HepG2 (cell line): ENCODE measurements around the gene ITCH. TPM values are rescaled to one million over a fixed set of nuclear protein-coding genes. Genes with fewer than 3 reads are reported as not detected.
A peak's percentile ranks its signal among the peaks of the same experiment; 100 is the strongest.

Source experiments
- CCDC6 ChIP-seq: sonication (generic); formaldehyde crosslinking; IDR thresholded peaks from 2 replicates; pipeline ENCODE4 v1.8.1; 2022; ENCODE audit warnings: mild to moderate bottlenecking, missing genetic modification reagents, moderate library complexity
- FOXA3 ChIP-seq: IDR thresholded peaks from 2 replicates; pipeline ENCODE4 v1.6.1; 2016; ENCODE audit warnings: missing genetic modification reagents, missing compliant biosample characterization
- HES4 ChIP-seq: sonication (generic); formaldehyde crosslinking; IDR thresholded peaks from 2 replicates; pipeline ENCODE4 v1.9.0; 2021; ENCODE audit warnings: mild to moderate bottlenecking, missing genetic modification reagents, borderline replicate concordance
- HNRNPH1 ChIP-seq: fragments of 200-400 bp; formaldehyde crosslinking; optimal IDR thresholded peaks from 2 replicates; pipeline ENCODE3; 2017; ENCODE audit warnings: mild to moderate bottlenecking, low read depth, low read length
- MLLT10 ChIP-seq: sonication (generic); formaldehyde crosslinking; IDR thresholded peaks from 2 replicates; pipeline ENCODE4 v1.4.0; 2020; ENCODE audit warnings: missing genetic modification reagents
- SP2 ChIP-seq: sonication (generic); formaldehyde crosslinking; IDR thresholded peaks from 2 replicates; pipeline ENCODE4 v1.5.1; 2020; ENCODE audit warnings: mild to moderate bottlenecking, missing genetic modification reagents
- SRSF9 ChIP-seq: fragments of 200-400 bp; formaldehyde crosslinking; IDR thresholded peaks from 2 replicates; pipeline ENCODE4 v1.6.1; 2018; ENCODE audit warnings: borderline replicate concordance, mild to moderate bottlenecking, low read depth, low read length; ENCODE audit not compliant: insufficient read depth, poor library complexity, severe bottlenecking
- ZBTB42 ChIP-seq: sonication (generic); formaldehyde crosslinking; IDR thresholded peaks from 2 replicates; pipeline ENCODE4 v1.5.0; 2020; ENCODE audit warnings: mild to moderate bottlenecking, missing genetic modification reagents
- ZKSCAN1 ChIP-seq: fragments of 150-350 bp; IDR thresholded peaks from 2 replicates; pipeline ENCODE4 v1.6.1; 2014; ENCODE audit warnings: low read length
- ZNF20 ChIP-seq: sonication (generic); formaldehyde crosslinking; IDR thresholded peaks from 2 replicates; pipeline ENCODE4 v1.4.0; 2020; ENCODE audit warnings: mild to moderate bottlenecking, moderate library complexity, missing genetic modification reagents
- ZNF367 ChIP-seq: sonication (generic); formaldehyde crosslinking; IDR thresholded peaks from 2 replicates; pipeline ENCODE4 v1.4.0; 2020; ENCODE audit warnings: missing genetic modification reagents, borderline replicate concordance
- ZNF510 ChIP-seq: sonication (generic); formaldehyde crosslinking; IDR thresholded peaks from 2 replicates; pipeline ENCODE4 v1.4.0; 2020; ENCODE audit warnings: low read depth, mild to moderate bottlenecking, missing genetic modification reagents
- ZNF546 ChIP-seq: sonication (generic); formaldehyde crosslinking; conservative IDR thresholded peaks from 2 replicates; pipeline ENCODE4 v1.8.1; 2023; ENCODE audit warnings: mild to moderate bottlenecking, missing genetic modification reagents
- ZNF552 ChIP-seq: sonication (generic); formaldehyde crosslinking; IDR thresholded peaks from 2 replicates; pipeline ENCODE4 v1.9.0; 2022; ENCODE audit warnings: missing genetic modification reagents, mild to moderate bottlenecking, borderline replicate concordance
- ZNF703 ChIP-seq: sonication (generic); formaldehyde crosslinking; IDR thresholded peaks from 2 replicates; pipeline ENCODE4 v1.5.1; 2020; ENCODE audit warnings: missing genetic modification reagents, mild to moderate bottlenecking, moderate library complexity, borderline replicate concordance
- polyA plus RNA-seq, 8 experiments: library from polyadenylated mRNA; depleted of rRNA in 3 of 8; stranded (reverse) in 7 of 8; unstranded in 1 of 8; fragments of >200 nt; fragmentation: Illumina TruSeq in 4 of 8; extraction: Trizol in 4 of 8; gene quantifications; 2 replicates each; pipeline versions ENCODE4 v1.2.1 to v1.2.3, GENCODE V29; 2011 to 2016; ENCODE audit warnings: low read depth in 4 of 8, missing spikeins in 1 of 8, mixed read lengths in 1 of 8; ENCODE audit not compliant: insufficient read depth in 1 of 8
- total RNA-seq, 5 experiments: library from RNA; depleted of rRNA; stranded (reverse); fragments of >200 nt; fragmentation: Illumina TruSeq; extraction: Trizol; gene quantifications; 2 replicates each; pipeline ENCODE4 v1.2.3, GENCODE V29; 2016; ENCODE audit warnings: low read depth in 1 of 5
- TF ChIP-seq, protein P1 (sequence below): sonication (generic); formaldehyde crosslinking; IDR thresholded peaks from 2 replicates; pipeline ENCODE4 v1.4.0; 2020; ENCODE audit warnings: missing genetic modification reagents
- TF ChIP-seq, protein P2 (sequence below): IDR thresholded peaks from 2 replicates; pipeline ENCODE4 v1.6.1; 2018; ENCODE audit warnings: missing genetic modification reagents
- TF ChIP-seq, protein P3 (sequence below): sonication (generic); formaldehyde crosslinking; IDR thresholded peaks from 2 replicates; pipeline ENCODE4 v1.8.0; 2022; ENCODE audit warnings: mild to moderate bottlenecking, missing genetic modification reagents, moderate library complexity
- TF ChIP-seq, protein P4 (sequence below): sonication (generic); formaldehyde crosslinking; IDR thresholded peaks from 2 replicates; pipeline ENCODE4 v1.4.0; 2020; ENCODE audit warnings: missing genetic modification reagents, borderline replicate concordance
- TF ChIP-seq, protein P5 (sequence below): sonication (generic); formaldehyde crosslinking; IDR thresholded peaks from 2 replicates; pipeline ENCODE4 v1.5.1; 2020; ENCODE audit warnings: missing genetic modification reagents, mild to moderate bottlenecking, borderline replicate concordance

ITCH gene
- total and polyA plus RNA-seq, 2 of the 13 experiments (the other 11 are each of a cell fraction or from before 2014, with no cell fraction given), result 20.5 to 112 TPM

DNA sequence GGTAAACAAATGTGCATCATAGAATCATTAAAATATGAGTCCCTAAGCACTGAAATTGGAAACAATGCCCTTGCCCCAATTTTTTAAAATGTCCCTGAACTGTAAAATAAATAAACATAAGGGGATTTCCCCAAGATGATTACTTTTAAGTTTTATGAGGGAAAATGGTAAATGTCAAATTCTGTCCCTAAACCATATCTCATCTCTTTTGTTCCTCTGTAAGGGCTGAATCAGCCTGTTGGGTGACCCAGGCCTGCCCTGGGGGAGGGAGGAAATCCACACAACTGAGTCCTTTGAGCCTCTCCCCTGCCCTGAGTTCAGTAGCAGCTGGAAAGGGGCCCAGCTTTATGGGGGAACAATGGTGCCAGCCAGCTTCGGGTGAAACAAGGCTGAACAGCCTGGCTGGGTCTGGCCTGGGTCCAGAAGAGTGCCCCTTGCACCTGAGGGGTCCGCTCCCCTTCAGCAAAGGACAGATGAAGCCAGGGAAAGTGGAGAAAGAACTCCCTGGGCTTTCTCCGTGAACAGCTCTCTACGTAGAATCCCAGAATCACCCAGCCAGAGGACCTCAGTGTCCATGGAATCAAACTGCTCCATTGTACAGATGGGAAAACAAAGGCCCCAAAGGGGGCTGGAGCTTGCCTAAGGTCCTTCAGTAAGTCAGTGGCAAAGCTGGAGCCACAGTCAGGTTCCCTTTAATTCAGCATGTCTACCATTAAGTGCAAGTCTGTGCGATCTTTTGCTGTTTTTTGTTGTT lies 28.2 kb upstream of the ITCH start (continued):
- TF ChIP-seq, protein P1, sequence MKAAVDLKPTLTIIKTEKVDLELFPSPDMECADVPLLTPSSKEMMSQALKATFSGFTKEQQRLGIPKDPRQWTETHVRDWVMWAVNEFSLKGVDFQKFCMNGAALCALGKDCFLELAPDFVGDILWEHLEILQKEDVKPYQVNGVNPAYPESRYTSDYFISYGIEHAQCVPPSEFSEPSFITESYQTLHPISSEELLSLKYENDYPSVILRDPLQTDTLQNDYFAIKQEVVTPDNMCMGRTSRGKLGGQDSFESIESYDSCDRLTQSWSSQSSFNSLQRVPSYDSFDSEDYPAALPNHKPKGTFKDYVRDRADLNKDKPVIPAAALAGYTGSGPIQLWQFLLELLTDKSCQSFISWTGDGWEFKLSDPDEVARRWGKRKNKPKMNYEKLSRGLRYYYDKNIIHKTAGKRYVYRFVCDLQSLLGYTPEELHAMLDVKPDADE (CRISPR knock-in tag), result no peak
- TF ChIP-seq HNRNPH1, result no peak
- TF ChIP-seq SRSF9, result no peak
- no peak for TF ChIP-seq MLLT10 (CRISPR knock-in tag)
- TF ChIP-seq ZNF703 (CRISPR knock-in tag), result no peak
- TF ChIP-seq, protein P2, sequence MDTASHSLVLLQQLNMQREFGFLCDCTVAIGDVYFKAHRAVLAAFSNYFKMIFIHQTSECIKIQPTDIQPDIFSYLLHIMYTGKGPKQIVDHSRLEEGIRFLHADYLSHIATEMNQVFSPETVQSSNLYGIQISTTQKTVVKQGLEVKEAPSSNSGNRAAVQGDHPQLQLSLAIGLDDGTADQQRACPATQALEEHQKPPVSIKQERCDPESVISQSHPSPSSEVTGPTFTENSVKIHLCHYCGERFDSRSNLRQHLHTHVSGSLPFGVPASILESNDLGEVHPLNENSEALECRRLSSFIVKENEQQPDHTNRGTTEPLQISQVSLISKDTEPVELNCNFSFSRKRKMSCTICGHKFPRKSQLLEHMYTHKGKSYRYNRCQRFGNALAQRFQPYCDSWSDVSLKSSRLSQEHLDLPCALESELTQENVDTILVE (CRISPR knock-in tag), result no peak
- TF ChIP-seq ZNF510 (CRISPR knock-in tag), result no peak
- 0 out of 2 replicates have a peak, but pooled peaks have one; percentile 57 for TF ChIP-seq ZNF552 (CRISPR knock-in tag)
- TF ChIP-seq HES4, result no peak
- 0 out of 2 replicates have a peak, but pooled peaks have one; percentile 51 for TF ChIP-seq ZNF546 (CRISPR knock-in tag)
- TF ChIP-seq, protein P3, sequence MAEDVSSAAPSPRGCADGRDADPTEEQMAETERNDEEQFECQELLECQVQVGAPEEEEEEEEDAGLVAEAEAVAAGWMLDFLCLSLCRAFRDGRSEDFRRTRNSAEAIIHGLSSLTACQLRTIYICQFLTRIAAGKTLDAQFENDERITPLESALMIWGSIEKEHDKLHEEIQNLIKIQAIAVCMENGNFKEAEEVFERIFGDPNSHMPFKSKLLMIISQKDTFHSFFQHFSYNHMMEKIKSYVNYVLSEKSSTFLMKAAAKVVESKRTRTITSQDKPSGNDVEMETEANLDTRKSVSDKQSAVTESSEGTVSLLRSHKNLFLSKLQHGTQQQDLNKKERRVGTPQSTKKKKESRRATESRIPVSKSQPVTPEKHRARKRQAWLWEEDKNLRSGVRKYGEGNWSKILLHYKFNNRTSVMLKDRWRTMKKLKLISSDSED (CRISPR knock-in tag), result no peak
- TF ChIP-seq ZBTB42 (CRISPR knock-in tag), result no peak
- no peak for TF ChIP-seq ZNF20 (CRISPR knock-in tag)
- TF ChIP-seq, protein P4, sequence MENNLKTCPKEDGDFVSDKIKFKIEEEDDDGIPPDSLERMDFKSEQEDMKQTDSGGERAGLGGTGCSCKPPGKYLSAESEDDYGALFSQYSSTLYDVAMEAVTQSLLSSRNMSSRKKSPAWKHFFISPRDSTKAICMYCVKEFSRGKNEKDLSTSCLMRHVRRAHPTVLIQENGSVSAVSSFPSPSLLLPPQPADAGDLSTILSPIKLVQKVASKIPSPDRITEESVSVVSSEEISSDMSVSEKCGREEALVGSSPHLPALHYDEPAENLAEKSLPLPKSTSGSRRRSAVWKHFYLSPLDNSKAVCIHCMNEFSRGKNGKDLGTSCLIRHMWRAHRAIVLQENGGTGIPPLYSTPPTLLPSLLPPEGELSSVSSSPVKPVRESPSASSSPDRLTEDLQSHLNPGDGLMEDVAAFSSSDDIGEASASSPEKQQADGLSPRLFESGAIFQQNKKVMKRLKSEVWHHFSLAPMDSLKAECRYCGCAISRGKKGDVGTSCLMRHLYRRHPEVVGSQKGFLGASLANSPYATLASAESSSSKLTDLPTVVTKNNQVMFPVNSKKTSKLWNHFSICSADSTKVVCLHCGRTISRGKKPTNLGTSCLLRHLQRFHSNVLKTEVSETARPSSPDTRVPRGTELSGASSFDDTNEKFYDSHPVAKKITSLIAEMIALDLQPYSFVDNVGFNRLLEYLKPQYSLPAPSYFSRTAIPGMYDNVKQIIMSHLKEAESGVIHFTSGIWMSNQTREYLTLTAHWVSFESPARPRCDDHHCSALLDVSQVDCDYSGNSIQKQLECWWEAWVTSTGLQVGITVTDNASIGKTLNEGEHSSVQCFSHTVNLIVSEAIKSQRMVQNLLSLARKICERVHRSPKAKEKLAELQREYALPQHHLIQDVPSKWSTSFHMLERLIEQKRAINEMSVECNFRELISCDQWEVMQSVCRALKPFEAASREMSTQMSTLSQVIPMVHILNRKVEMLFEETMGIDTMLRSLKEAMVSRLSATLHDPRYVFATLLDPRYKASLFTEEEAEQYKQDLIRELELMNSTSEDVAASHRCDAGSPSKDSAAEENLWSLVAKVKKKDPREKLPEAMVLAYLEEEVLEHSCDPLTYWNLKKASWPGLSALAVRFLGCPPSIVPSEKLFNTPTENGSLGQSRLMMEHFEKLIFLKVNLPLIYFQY (CRISPR knock-in tag), result no peak
- TF ChIP-seq ZNF367, result no peak
- TF ChIP-seq CCDC6, result no peak
- TF ChIP-seq, protein P5, sequence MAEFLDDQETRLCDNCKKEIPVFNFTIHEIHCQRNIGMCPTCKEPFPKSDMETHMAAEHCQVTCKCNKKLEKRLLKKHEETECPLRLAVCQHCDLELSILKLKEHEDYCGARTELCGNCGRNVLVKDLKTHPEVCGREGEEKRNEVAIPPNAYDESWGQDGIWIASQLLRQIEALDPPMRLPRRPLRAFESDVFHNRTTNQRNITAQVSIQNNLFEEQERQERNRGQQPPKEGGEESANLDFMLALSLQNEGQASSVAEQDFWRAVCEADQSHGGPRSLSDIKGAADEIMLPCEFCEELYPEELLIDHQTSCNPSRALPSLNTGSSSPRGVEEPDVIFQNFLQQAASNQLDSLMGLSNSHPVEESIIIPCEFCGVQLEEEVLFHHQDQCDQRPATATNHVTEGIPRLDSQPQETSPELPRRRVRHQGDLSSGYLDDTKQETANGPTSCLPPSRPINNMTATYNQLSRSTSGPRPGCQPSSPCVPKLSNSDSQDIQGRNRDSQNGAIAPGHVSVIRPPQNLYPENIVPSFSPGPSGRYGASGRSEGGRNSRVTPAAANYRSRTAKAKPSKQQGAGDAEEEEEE, result no peak
- no peak for TF ChIP-seq FOXA3
- TF ChIP-seq ZKSCAN1, result no peak
- no peak for TF ChIP-seq SP2 (CRISPR knock-in tag)
